Fibroblast of the aortic adventitia (primary cell): ENCODE data around the gene MFSD2B. TPM values are rescaled to one million over a fixed set of nuclear protein-coding genes. Genes with fewer than 3 reads are reported as not detected.

Experiments used
- DNase-seq: peaks from one replicate; pipeline ENCODE4 v3.0.0-alpha.2; 2010; ENCODE audit warnings: low read depth
- H3K4me3 ChIP-seq: 2 replicates; pipeline ENCODE4 v1.5.1; 2011; ENCODE audit warnings: low read depth, mild to moderate bottlenecking, control low read depth, low read length, moderate library complexity
- total RNA-seq: library from RNA; depleted of rRNA; stranded (reverse); fragments of >200 nt; gene quantifications from 2 replicates; pipeline ENCODE4 v1.2.3, GENCODE V29; 2012; ENCODE audit warnings: low replicate concordance
- TF ChIP-seq, protein P1 (sequence below): IDR thresholded peaks from 2 replicates; pipeline ENCODE4 v1.5.1; 2011; ENCODE audit warnings: mild to moderate bottlenecking, low read length, control low read depth, inconsistent platforms; ENCODE audit not compliant: insufficient read depth

MFSD2B gene
- total RNA-seq, 1 donor = not detected

DNA sequence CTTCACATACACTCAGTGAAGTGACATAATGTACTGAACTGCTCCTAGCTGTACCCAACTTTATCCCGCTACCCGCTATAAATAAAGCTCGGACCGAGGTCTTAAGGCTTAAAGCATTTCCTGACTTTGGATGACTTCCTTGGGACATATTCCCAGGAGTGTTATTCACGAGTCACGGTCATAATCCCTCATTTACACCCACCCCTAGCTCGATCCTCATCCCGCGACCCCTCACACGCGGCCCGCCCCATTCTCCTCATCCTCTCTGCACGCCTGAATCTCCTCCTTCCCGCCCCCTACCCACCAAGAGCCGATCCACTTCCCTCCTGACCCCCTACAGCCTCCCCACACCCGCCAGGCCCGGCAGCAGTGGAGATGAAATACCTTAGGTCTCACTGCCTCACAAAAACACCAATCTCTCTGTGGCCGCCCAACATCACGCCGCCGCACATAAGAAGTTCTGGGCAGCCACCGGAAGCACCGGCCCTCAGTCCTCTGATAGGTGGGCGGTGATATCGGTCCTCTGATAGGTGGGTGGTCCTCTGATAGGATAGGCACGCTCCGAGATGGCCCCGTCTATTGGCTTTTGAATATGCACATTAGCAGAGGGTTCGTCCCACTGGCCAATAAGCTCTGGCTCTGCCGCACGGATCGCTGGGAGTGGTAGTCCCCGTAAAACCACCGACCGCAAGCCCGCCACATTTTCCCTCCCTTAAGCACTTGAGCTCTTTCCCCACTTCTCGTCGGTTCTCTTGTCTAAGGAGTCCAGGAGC, 37.2 kb downstream of the MFSD2B start, which contains the start of gene WDCP:
TSS of gene WDCP (minus strand) at position 462 of the 773 bp plus-strand sequence. CDS start 7,897 bp downstream, outside the sequence.
- DNase-seq = peak; percentile 99
- peak within 1 kb of the TSS; percentile 90 for H3K4me3 ChIP-seq
- TF ChIP-seq, protein P1, sequence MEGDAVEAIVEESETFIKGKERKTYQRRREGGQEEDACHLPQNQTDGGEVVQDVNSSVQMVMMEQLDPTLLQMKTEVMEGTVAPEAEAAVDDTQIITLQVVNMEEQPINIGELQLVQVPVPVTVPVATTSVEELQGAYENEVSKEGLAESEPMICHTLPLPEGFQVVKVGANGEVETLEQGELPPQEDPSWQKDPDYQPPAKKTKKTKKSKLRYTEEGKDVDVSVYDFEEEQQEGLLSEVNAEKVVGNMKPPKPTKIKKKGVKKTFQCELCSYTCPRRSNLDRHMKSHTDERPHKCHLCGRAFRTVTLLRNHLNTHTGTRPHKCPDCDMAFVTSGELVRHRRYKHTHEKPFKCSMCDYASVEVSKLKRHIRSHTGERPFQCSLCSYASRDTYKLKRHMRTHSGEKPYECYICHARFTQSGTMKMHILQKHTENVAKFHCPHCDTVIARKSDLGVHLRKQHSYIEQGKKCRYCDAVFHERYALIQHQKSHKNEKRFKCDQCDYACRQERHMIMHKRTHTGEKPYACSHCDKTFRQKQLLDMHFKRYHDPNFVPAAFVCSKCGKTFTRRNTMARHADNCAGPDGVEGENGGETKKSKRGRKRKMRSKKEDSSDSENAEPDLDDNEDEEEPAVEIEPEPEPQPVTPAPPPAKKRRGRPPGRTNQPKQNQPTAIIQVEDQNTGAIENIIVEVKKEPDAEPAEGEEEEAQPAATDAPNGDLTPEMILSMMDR = no peak

DNA sequence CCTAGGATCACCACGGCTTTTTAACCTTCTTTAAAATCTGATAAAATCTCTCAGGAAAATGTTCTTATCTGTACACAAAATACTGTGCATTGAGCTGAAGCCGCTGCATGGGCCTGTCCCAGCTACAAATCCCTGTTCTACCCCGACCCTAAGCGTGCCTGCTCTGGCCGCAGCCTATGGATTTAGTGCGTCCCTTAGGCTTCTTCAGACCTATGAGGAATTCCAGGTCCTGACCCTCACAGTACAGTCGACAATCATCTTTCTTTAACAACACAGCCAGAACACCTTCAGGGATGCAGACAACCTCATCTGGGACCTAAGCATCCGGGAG, 37.8 kb downstream of the MFSD2B start:
- DNase-seq = no peak
- H3K4me3 ChIP-seq = no peak overlapping the region
- TF ChIP-seq, protein P1 = no peak

DNA sequence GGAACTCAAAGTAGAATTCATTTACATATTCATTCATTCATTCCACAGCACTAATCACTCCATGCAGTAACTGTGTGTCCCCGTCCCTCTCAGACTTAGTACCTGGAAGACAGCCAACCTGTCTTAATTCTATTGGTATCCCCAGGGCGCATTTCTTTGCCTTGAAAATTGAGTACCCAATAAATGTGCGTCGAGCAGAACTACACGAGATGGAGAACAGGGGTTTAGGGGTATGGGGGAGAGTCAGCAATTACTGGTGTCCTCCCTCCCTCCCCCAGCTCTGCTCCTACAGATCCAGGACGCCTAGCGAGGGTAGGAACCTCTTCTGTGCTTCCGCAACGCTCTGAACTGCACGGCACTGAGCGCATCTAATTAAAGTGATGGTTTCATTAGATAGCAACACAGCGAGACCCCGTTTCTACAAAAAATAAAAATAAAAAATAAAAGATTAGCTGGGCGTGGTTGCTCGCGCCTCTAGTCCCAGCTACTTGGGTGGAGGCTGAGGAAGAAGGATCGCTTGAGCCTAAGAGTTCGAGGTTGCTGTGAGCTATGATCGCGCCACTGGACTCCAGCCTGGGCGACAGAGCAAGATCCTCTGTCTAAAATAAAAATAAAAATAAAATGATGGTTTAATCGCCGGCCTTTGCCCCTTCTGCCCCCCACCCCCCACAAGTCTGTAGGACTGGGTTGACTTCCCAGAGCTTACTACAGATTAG, 39.0 kb downstream of the MFSD2B start:
- no peak for DNase-seq
- H3K4me3 ChIP-seq = peak overlapping the region; percentile 71
- TF ChIP-seq, protein P1 = no peak

DNA sequence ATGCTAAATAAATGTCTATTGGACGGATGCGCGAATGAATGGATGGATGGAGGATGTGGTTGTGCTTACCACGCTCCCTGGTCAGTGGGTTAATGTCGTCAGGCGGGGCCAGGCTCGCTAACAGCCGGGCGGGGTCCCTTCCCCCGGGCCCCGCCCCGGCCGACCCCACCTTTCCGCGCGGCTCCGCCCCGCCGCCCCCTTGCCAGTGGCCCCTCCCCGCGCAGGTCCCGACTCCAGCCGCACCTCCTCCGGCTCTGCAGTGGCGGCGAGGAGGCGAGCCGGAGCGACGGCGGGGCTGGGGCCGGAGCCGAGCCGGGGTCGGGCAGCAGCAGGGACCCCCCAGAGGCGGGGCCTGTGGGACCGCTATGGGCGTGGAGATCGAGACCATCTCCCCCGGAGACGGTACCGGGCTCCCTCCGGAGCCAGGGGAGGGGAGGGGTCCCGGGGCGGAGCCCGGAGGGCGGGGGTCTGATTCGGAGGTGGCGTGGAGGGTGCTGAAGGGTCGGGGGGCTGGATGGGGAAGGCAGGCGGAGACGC, 39.7 kb downstream of the MFSD2B start, which contains the start of gene FKBP1B:
TSS of gene FKBP1B (plus strand) at position 257 of the 537 bp plus-strand sequence. CDS start at position 366, 109 bp downstream.
- DNase-seq = peak; percentile 25
- TF ChIP-seq, protein P1 = no peak
- H3K4me3 ChIP-seq = peak within 1 kb of the TSS; percentile 71

DNA sequence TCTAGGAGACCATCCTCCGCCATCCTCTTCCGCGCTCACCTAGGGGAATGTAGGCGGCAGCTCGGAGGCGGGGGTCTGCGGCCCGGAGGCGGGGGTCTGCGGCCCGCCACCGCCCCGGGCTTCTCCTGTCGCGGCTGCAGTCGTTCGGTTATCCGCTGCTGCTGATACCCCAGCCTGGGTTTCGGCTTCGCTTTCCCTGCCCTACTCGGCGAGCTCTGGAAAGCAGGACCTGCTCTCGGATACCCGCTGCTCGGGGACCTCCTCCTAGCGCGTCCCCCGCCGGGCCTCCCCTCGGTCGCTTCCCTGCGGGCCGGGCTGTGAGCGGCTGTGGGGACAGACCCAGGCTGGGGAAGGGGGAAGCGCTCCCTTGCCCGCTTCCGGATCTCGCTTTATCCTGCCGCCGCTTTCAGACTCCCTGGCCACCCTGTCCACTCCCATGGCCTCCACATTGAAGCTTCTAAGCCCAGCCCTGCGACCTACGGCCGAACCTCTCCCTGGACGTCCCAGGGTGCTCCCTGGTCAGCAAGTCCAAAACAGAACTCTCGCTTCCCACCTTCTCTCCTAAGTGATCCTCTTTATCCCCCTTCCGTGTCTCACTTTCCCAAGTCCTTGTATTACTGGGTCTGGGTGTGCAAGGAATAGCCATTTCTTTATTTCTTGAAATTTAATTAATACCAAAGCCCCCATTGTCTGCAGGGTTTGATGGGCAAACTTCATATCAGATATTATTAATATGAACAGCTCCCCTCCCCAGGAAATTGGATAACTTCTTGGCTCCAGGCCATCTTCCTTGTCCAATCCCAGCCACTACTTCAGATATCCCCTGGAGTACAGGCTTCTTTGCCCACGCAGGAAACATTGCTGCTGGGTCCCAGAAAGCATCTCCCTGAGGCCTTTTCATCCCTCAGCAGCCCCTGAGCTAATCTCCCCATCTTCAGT, 40.4 kb downstream of the MFSD2B start:
- peak overlapping the region; percentile 71 for H3K4me3 ChIP-seq
- TF ChIP-seq, protein P1 = no peak
- DNase-seq = peak; percentile 14

DNA sequence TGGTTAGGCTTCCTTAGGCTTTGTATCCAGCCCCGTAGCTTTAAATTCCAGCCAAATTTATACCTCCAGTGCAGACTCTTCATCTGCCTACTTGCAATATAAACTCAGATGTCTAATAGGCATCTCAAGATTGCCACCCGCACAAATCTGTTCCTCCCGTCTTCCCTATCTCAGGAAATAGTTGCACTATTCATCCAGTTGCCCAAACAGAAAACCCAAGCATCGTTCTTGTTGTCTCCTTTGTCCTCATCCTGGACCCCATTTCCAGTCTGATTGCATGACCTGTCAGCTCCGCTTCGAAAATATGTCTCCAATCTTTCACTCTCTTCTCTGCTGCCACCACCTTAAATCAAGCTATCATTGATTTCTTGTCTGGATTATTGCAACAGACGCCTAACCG, 41.9 kb downstream of the MFSD2B start:
- no peak for DNase-seq
- H3K4me3 ChIP-seq = no peak overlapping the region
- TF ChIP-seq, protein P1 = no peak
